GM23338 (cell line): Measurements from ENCODE around the gene TUSC1. TPM values are rescaled to one million over a fixed set of nuclear protein-coding genes. Genes with fewer than 3 reads are reported as not detected.

ENCODE experiments used
- ATAC-seq: fragments of 200-7000 bp; cut with Tn5 transposase; 3 replicates; pipeline ENCODE4 v1.9.1; 2020
- DNase-seq: peaks from one replicate; pipeline ENCODE4 v3.0.0-alpha.2; 2015; ENCODE audit warnings: low spot score
- H2AFZ ChIP-seq: fragments of 200-600 bp; sonication (generic); 2 replicates; pipeline ENCODE4 v1.8.0; 2016; ENCODE audit warnings: antibody characterized with exemption, mild to moderate bottlenecking, moderate library complexity
- H3F3A ChIP-seq: fragments of 200-600 bp; sonication (generic); replicated peaks from 2 replicates; pipeline ENCODE4 v1.8.0; 2017; ENCODE audit warnings: antibody characterized with exemption, mixed run types, low read depth
- H3K27ac ChIP-seq: fragments of 200-600 bp; sonication (generic); 2 replicates; pipeline ENCODE4 v1.6.1; 2016; ENCODE audit warnings: low read depth
- H3K27me3 ChIP-seq: fragments of 200-600 bp; sonication (generic); 2 replicates; pipeline ENCODE4 v1.8.0; 2016; ENCODE audit warnings: mild to moderate bottlenecking, mixed run types, moderate library complexity; ENCODE audit not compliant: insufficient read depth
- H3K36me3 ChIP-seq: fragments of 200-600 bp; sonication (generic); 2 replicates; pipeline ENCODE4 v1.8.0; 2016; ENCODE audit warnings: mild to moderate bottlenecking; ENCODE audit not compliant: insufficient read depth
- H3K4me1 ChIP-seq: fragments of 200-600 bp; sonication (generic); 2 replicates; pipeline ENCODE4 v1.8.0; 2016; ENCODE audit warnings: mild to moderate bottlenecking, moderate library complexity; ENCODE audit not compliant: insufficient read depth
- H3K4me2 ChIP-seq: fragments of 200-600 bp; sonication (generic); 2 replicates; pipeline ENCODE4 v1.7.1; 2017; ENCODE audit warnings: mixed run types
- H3K4me3 ChIP-seq: fragments of 200-600 bp; sonication (generic); 2 replicates; pipeline ENCODE4 v1.6.1; 2016; ENCODE audit warnings: mixed run types
- H3K79me2 ChIP-seq: fragments of 200-600 bp; sonication (generic); replicated peaks from 2 replicates; pipeline ENCODE4 v1.8.0; 2017; ENCODE audit warnings: mild to moderate bottlenecking; ENCODE audit not compliant: insufficient read depth
- H3K9me2 ChIP-seq: fragments of 200-600 bp; sonication (generic); 2 replicates; pipeline ENCODE4 v1.8.0; 2017; ENCODE audit not compliant: insufficient read depth
- H4K20me1 ChIP-seq: fragments of 200-600 bp; sonication (generic); replicated peaks from 2 replicates; pipeline ENCODE4 v1.8.0; 2017; ENCODE audit warnings: mild to moderate bottlenecking; ENCODE audit not compliant: insufficient read depth
- H3K27ac Mint-ChIP-seq: 2 replicates; pipeline ENCODE4 v1.8.0; 2020; ENCODE audit warnings: inconsistent platforms, mild to moderate bottlenecking, moderate library complexity, mixed read lengths
- H3K27me3 Mint-ChIP-seq: 3 replicates; pipeline ENCODE4 v1.8.0; 2022; ENCODE audit warnings: low read depth, mild to moderate bottlenecking, moderate library complexity, mixed read lengths, inconsistent platforms; ENCODE audit not compliant: insufficient read depth, poor library complexity
- H3K36me3 Mint-ChIP-seq: 3 replicates; pipeline ENCODE4 v1.8.0; 2021; ENCODE audit warnings: low read depth, mild to moderate bottlenecking, inconsistent platforms, moderate library complexity, mixed read lengths
- H3K4me1 Mint-ChIP-seq: 3 replicates; pipeline ENCODE4 v1.8.0; 2020; ENCODE audit warnings: mild to moderate bottlenecking, inconsistent platforms, mixed read lengths
- H3K4me3 Mint-ChIP-seq: 3 replicates; pipeline ENCODE4 v1.8.0; 2021; ENCODE audit warnings: moderate library complexity, mild to moderate bottlenecking, inconsistent platforms, mixed read lengths
- H3K9me3 Mint-ChIP-seq: 3 replicates; pipeline ENCODE4 v1.8.0; 2020; ENCODE audit warnings: moderate library complexity, mild to moderate bottlenecking, inconsistent platforms, mixed read lengths
- CREB1 ChIP-seq: fragments of 250-450 bp; sonication (Bioruptor Pico); IDR thresholded peaks from 2 replicates; pipeline ENCODE4 v1.5.0; 2020; ENCODE audit warnings: low read depth, mild to moderate bottlenecking, moderate library complexity
- CTCF ChIP-seq, 2 experiments: fragments of 200-600 bp in 1 of 2; sonication (generic) in 1 of 2; conservative IDR thresholded peaks; 2 replicates each; pipeline versions ENCODE4 v1.5.1 to v1.6.1; 2016 to 2017; ENCODE audit warnings: antibody characterized with exemption in 2 of 2, low read depth in 2 of 2, mild to moderate bottlenecking in 2 of 2, moderate library complexity in 1 of 2
- EZH2 ChIP-seq: fragments of 200-600 bp; sonication (generic); IDR thresholded peaks from one replicate; pipeline ENCODE4 v1.8.0; 2017; ENCODE audit warnings: antibody characterized with exemption, mild to moderate bottlenecking, low read depth; ENCODE audit not compliant: unreplicated experiment
- EZH2phosphoT487 ChIP-seq: fragments of 200-600 bp; sonication (generic); IDR thresholded peaks from one replicate; pipeline ENCODE4 v1.8.1; 2018; ENCODE audit warnings: antibody characterized with exemption; ENCODE audit not compliant: unreplicated experiment
- JUNB ChIP-seq: IDR thresholded peaks from one replicate; pipeline ENCODE4 v1.6.1; 2016; ENCODE audit warnings: antibody characterized with exemption; ENCODE audit not compliant: unreplicated experiment
- NANOG ChIP-seq: IDR thresholded peaks from 2 replicates; pipeline ENCODE4 v1.6.1; 2016; ENCODE audit warnings: antibody characterized with exemption, borderline replicate concordance
- POLR2AphosphoS5 ChIP-seq: IDR thresholded peaks from 2 replicates; pipeline ENCODE4 v1.6.1; 2016; ENCODE audit warnings: antibody characterized with exemption, low read depth
- STAT1 ChIP-seq: IDR thresholded peaks from one replicate; pipeline ENCODE4 v1.6.1; 2016; ENCODE audit warnings: antibody characterized with exemption; ENCODE audit not compliant: unreplicated experiment
- ZNF114 ChIP-seq: fragments of 250-450 bp; sonication (Bioruptor Pico); IDR thresholded peaks from 2 replicates; pipeline ENCODE4 v1.5.0; 2020; ENCODE audit warnings: mild to moderate bottlenecking, moderate library complexity
- ZNF331 ChIP-seq: fragments of 250-450 bp; sonication (Bioruptor Pico); IDR thresholded peaks from 2 replicates; pipeline ENCODE4 v1.5.0; 2020; ENCODE audit warnings: low read depth, mild to moderate bottlenecking, moderate library complexity
- ZNF462 ChIP-seq: fragments of 250-450 bp; sonication (Bioruptor Pico); IDR thresholded peaks from 2 replicates; pipeline ENCODE4 v1.5.0; 2020; ENCODE audit warnings: mild to moderate bottlenecking, moderate library complexity
- polyA plus RNA-seq: library from polyadenylated mRNA; unstranded; fragments of >200 nt; fragmentation: Nextera tagmentation; extraction: Ambion mirVana; gene quantifications from 2 replicates; pipeline ENCODE4 v1.2.1, GENCODE V29; 2016
- total RNA-seq: library from RNA; depleted of rRNA; stranded (reverse); fragments of >200 nt; shearing (Covaris generic); gene quantifications from 2 replicates; pipeline ENCODE4 v1.2.3, GENCODE V29; 2014
- TF ChIP-seq, protein P1 (sequence below): IDR thresholded peaks from 2 replicates; pipeline ENCODE4 v1.6.1; 2016; ENCODE audit warnings: antibody characterized with exemption
- TF ChIP-seq, protein P2 (sequence below): IDR thresholded peaks from one replicate; pipeline ENCODE4 v1.6.1; 2018; ENCODE audit warnings: antibody characterized with exemption; ENCODE audit not compliant: unreplicated experiment

The TUSC1 gene
- total and polyA plus RNA-seq, 2 experiments from 2014 or later, result 6.4 to 8.9 TPM

DNA sequence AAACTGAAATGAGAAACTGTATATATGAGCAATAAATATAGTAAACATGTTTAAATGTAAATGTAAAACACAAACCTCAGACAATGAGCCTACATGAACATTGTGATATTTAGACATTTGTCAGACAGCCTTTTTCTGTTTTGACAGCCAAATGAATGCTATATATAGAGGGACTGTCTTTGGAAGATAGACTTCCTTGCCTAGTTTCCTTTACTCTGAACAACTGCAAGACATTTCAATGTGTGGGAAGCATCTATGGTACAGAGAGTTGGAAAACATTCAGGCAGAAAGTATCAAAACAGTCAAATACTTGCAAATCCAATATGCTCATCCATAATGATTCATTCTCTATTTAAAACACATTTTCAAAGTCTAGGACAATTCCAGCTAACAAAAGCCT is 31.7 kb upstream of the TUSC1 start:
- H3K4me2 ChIP-seq, result no peak overlapping the region
- no peak overlapping the region for H3K27ac ChIP-seq
- DNase-seq, result no peak
- no peaks in the 10 kb centered on the region for H3K4me1 ChIP-seq
- H3K36me3 ChIP-seq, result no peaks in the 10 kb centered on the region
- H3K9me2 ChIP-seq, result no peaks in the 10 kb centered on the region
- H3K27me3 ChIP-seq, result no peaks in the 10 kb centered on the region
- Mint-ChIP-seq H3K27me3 (no peaks in the 10 kb centered on the region), H3K27ac (no peak overlapping the region), H3K9me3 (no peaks in the 10 kb centered on the region), H3K36me3 (no peaks in the 10 kb centered on the region), H3K4me1 (no peaks in the 10 kb centered on the region; the same call in 2 of the 3 replicates), H3K4me3 (no peak overlapping the region)
- no peaks in the 10 kb centered on the region for H3K79me2 ChIP-seq
- ATAC-seq, result no peak
- no peaks in the 10 kb centered on the region for H4K20me1 ChIP-seq
- H3K4me3 ChIP-seq, result no peak overlapping the region
- TF ChIP-seq NANOG, result no peak
- TF ChIP-seq STAT1, result no peak
- TF ChIP-seq, protein P1, sequence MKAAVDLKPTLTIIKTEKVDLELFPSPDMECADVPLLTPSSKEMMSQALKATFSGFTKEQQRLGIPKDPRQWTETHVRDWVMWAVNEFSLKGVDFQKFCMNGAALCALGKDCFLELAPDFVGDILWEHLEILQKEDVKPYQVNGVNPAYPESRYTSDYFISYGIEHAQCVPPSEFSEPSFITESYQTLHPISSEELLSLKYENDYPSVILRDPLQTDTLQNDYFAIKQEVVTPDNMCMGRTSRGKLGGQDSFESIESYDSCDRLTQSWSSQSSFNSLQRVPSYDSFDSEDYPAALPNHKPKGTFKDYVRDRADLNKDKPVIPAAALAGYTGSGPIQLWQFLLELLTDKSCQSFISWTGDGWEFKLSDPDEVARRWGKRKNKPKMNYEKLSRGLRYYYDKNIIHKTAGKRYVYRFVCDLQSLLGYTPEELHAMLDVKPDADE, result no peak
- TF ChIP-seq, protein P2, sequence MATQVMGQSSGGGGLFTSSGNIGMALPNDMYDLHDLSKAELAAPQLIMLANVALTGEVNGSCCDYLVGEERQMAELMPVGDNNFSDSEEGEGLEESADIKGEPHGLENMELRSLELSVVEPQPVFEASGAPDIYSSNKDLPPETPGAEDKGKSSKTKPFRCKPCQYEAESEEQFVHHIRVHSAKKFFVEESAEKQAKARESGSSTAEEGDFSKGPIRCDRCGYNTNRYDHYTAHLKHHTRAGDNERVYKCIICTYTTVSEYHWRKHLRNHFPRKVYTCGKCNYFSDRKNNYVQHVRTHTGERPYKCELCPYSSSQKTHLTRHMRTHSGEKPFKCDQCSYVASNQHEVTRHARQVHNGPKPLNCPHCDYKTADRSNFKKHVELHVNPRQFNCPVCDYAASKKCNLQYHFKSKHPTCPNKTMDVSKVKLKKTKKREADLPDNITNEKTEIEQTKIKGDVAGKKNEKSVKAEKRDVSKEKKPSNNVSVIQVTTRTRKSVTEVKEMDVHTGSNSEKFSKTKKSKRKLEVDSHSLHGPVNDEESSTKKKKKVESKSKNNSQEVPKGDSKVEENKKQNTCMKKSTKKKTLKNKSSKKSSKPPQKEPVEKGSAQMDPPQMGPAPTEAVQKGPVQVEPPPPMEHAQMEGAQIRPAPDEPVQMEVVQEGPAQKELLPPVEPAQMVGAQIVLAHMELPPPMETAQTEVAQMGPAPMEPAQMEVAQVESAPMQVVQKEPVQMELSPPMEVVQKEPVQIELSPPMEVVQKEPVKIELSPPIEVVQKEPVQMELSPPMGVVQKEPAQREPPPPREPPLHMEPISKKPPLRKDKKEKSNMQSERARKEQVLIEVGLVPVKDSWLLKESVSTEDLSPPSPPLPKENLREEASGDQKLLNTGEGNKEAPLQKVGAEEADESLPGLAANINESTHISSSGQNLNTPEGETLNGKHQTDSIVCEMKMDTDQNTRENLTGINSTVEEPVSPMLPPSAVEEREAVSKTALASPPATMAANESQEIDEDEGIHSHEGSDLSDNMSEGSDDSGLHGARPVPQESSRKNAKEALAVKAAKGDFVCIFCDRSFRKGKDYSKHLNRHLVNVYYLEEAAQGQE, result no peak
- TF ChIP-seq ZNF331 (CRISPR knock-in tag), result no peak
- TF ChIP-seq ZNF462, result no peak
- TF ChIP-seq EZH2, result no peak
- no peak for TF ChIP-seq POLR2AphosphoS5
- TF ChIP-seq JUNB, result no peak
- TF ChIP-seq CTCF (conservative IDR thresholded peaks at IDR 0.05; ENCODE audit: low read depth in 2 of 2), result no peak
- no peak for TF ChIP-seq CREB1 (CRISPR knock-in tag)
- TF ChIP-seq EZH2phosphoT487, result no peak
- no peak for TF ChIP-seq ZNF114 (CRISPR knock-in tag)
- H2AFZ ChIP-seq, result no peak overlapping the region
- no peaks in the 10 kb centered on the region for H3F3A ChIP-seq
